ENCODE results near the gene ACOX3. TPM values are rescaled to one million over a fixed set of nuclear protein-coding genes. Genes with fewer than 3 reads are reported as not detected.
A peak's percentile ranks its signal among the peaks of the same experiment; 100 is the strongest.

Gene ACOX3
- total and polyA plus RNA-seq, 2 of the 8 experiments (the other 6 are each of a cell fraction or from before 2014, with no cell fraction given), result 2.5 to 9.9 TPM

GRCh38 chr4:8324640-8325239 lies 115.8 kb downstream of the ACOX3 start:
- no peak overlapping the region for H4K8ac ChIP-seq (ENCODE audit: extremely low read depth, insufficient read depth, low read length)
- no peak overlapping the region for H3K4me2 ChIP-seq (ENCODE audit: insufficient read depth in 1 of 2, low read depth in 2 of 2, low read length in 2 of 2)
- H3K23ac ChIP-seq (ENCODE audit: insufficient read length), result no peak overlapping the region
- no peaks in the 10 kb centered on the region for H3K27me3 ChIP-seq (replicated peaks in 1 of 4; ENCODE audit: control insufficient read depth in 3 of 4, extremely low read depth in 1 of 4, insufficient read depth in 3 of 4, low read length in 3 of 4)
- no peak overlapping the region for H2BK120ac ChIP-seq (replicated peaks; ENCODE audit: low read depth, low read length)
- no peak overlapping the region for H2BK15ac ChIP-seq (ENCODE audit: low read length)
- no peak overlapping the region for H3K14ac ChIP-seq (ENCODE audit: insufficient read length)
- H3K18ac ChIP-seq (ENCODE audit: extremely low read depth, low read length), result no peak overlapping the region
- H3K79me1 ChIP-seq (ENCODE audit: low read depth, low read length), result no peaks in the 10 kb centered on the region
- H4K5ac ChIP-seq (ENCODE audit: insufficient read length, low read depth, low read length), result no peak overlapping the region
- peaks cover 0 to 4% of the 10 kb centered on the region in 2 experiments for H4K20me1 ChIP-seq (replicated peaks in 1 of 2; ENCODE audit: control insufficient read depth in 1 of 2, insufficient read depth in 2 of 2, low read length in 2 of 2)
- no peak overlapping the region for H3K27ac ChIP-seq (ENCODE audit: low read depth, low read length)
- DNase-seq (ENCODE audit: low read depth in 1 of 2, low spot score in 2 of 2) (peak in 1 of 2 experiments; percentile 17), FAIRE-seq (no peak)
- H3K36me3 ChIP-seq (ENCODE audit: control insufficient read depth in 2 of 4, insufficient read depth in 4 of 4, low read length in 3 of 4), result no peaks in the 10 kb centered on the region
- no peak overlapping the region for H3K56ac ChIP-seq (replicated peaks; ENCODE audit: insufficient read length, low read depth, low read length)
- peaks cover 6% of the 10 kb centered on the region; the same call in 1 of the 2 replicates for H3K23me2 ChIP-seq (ENCODE audit: low read depth, low read length)
- H2BK5ac ChIP-seq (ENCODE audit: low read depth, low read length), result no peak overlapping the region
- H3K9me3 ChIP-seq (ENCODE audit: insufficient read depth in 2 of 2, low read depth in 1 of 2, low read length in 1 of 2), result no peaks in the 10 kb centered on the region; a peak in 2 of 4 replicates
- H2BK12ac ChIP-seq (ENCODE audit: low read depth, low read length), result no peak overlapping the region
- no peak overlapping the region for H3K4ac ChIP-seq (replicated peaks; ENCODE audit: insufficient read length, low read depth, low read length)
- H2BK20ac ChIP-seq (ENCODE audit: low read length), result no peak overlapping the region
- H3K4me1 ChIP-seq (replicated peaks in 1 of 4; ENCODE audit: control insufficient read depth in 3 of 4, insufficient read depth in 4 of 4, low read length in 3 of 4), result no peaks in the 10 kb centered on the region
- H3K9ac ChIP-seq (replicated peaks in 1 of 4; ENCODE audit: extremely low read depth in 1 of 4, low read depth in 3 of 4, low read length in 3 of 4), result no peak overlapping the region
- ChIA-PET CTCF (ENCODE audit: partially characterized antibody) (interaction anchor here (0.6 to 1.8 kb wide), 3 partner anchors 19 to 526 kb away, joined by 3 to 9 read pairs (median 4); partner anchors contain the start of gene SH3TC1), POLR2A (ENCODE audit: partially characterized antibody) (interaction anchor here (0.8 kb wide), 1 partner anchor 19 kb away, joined by 3 read pairs; no protein-coding TSS in a partner anchor)
- no peaks in the 10 kb centered on the region for H3K79me2 ChIP-seq (ENCODE audit: control insufficient read depth in 1 of 2, insufficient read depth in 2 of 2, low read length in 2 of 2)
- H2AK5ac ChIP-seq (ENCODE audit: low read depth, low read length), result no peak overlapping the region
- WGBS, 2 experiments (ENCODE audit: extremely low coverage in 1 of 2, insufficient coverage in 1 of 2, insufficient read length in 1 of 2, insufficient replicate concordance in 2 of 2, low coverage in 1 of 2, low lambda C conversion rate in 2 of 2, missing lambda C conversion rate in 1 of 2), result 93% methylated on average over 6 of the region's 6 CpGs; no CpG with 5 or more reads in 1 of the 2 experiments
- no peak overlapping the region for H4K91ac ChIP-seq (replicated peaks; ENCODE audit: insufficient read length, low read length)
- H3K4me3 ChIP-seq (ENCODE audit: extremely low read depth in 1 of 4, insufficient read depth in 2 of 4, low read depth in 3 of 4, low read length in 4 of 4), result no peak overlapping the region
- H2AFZ ChIP-seq (ENCODE audit: low read length), result no peak overlapping the region
- TF ChIP-seq ATF3 (IDR thresholded peaks at IDR 0.05; ENCODE audit: insufficient read depth, low read depth, low read length) (no peak), CHD1 (IDR thresholded peaks at IDR 0.05; ENCODE audit: low read depth, low read length) (no peak), GTF2F1 (IDR thresholded peaks at IDR 0.05; ENCODE audit: borderline replicate concordance, low read depth, low read length) (no peak), SP2 (IDR thresholded peaks at IDR 0.05; ENCODE audit: low read length) (no peak), SP4 (IDR thresholded peaks at IDR 0.05; ENCODE audit: low read length) (no peak), PHF8 (conservative IDR thresholded peaks at IDR 0.05; ENCODE audit: low read depth, low read length) (no peak), TEAD4 (IDR thresholded peaks at IDR 0.05; ENCODE audit: low read depth, low read length) (no peak), YY1 (IDR thresholded peaks at IDR 0.05; ENCODE audit: low read depth, low read length) (no peak), MAX (IDR thresholded peaks at IDR 0.05) (no peak), JUND (IDR thresholded peaks at IDR 0.05; ENCODE audit: low read length) (no peak), FOSL1 (IDR thresholded peaks at IDR 0.05; ENCODE audit: insufficient read depth, low read depth, low read length) (no peak), RNF2 (IDR thresholded peaks at IDR 0.05; ENCODE audit: borderline replicate concordance, low read depth, low read length, missing control alignments, poor library complexity, severe bottlenecking) (no peak), POLR2A (IDR thresholded peaks at IDR 0.05; ENCODE audit: control extremely low read depth in 1 of 2, low read depth in 2 of 2, low read length in 2 of 2) (no peak)
